Esophagus squamous epithelium (tissue), 4 donors: ENCODE data around the gene TMEM108.

ENCODE experiments used
- CTCF ChIP-seq, 6 experiments: fragments of 450-650 bp in 4 of 6; fragments of 200-600 bp in 2 of 6; sonication (generic) in 2 of 6; IDR thresholded peaks; one replicate each; pipeline ENCODE4 v1.5.1; 2016 to 2019; ENCODE audit warnings: antibody characterized with exemption in 6 of 6, mild to moderate bottlenecking in 4 of 6, moderate library complexity in 4 of 6
- POLR2A ChIP-seq, 4 donors: fragments of 450-650 bp; IDR thresholded peaks; one replicate each; pipeline ENCODE4 v1.6.1; 2017; ENCODE audit warnings: antibody characterized with exemption in 4 of 4, mild to moderate bottlenecking in 4 of 4, moderate library complexity in 3 of 4

GRCh38 chr3:133442518-133442917, 404.3 kb downstream of the TMEM108 start:
- TF ChIP-seq CTCF (IDR thresholded peaks at IDR 0.05): no peak
- TF ChIP-seq POLR2A (IDR thresholded peaks at IDR 0.05): no peak
